SK-N-SH (cell line): ENCODE measurements around the gene OCA2. TPM values are rescaled to one million over a fixed set of nuclear protein-coding genes. Genes with fewer than 3 reads are reported as not detected.

Source experiments
- CTCF ChIA-PET: fragments of 300-600, 350-600 bp; formaldehyde crosslinking; extraction: SDS; loops from one replicate; lab custom pipeline; 2021; lab: Yijun Ruan, JAX
- POLR2A ChIA-PET: fragments of 350-600 bp; sonication (Branson Sonifier 250); formaldehyde crosslinking; extraction: SDS; loops from one replicate; lab custom pipeline; 2020; ENCODE audit warnings: antibody characterized with exemption, inconsistent platforms; lab: Yijun Ruan, JAX
- DNase-seq: peaks from one replicate; pipeline ENCODE4 v3.0.0; 2012
- H2AFZ ChIP-seq: fragments of 200-600 bp; sonication (generic); 2 replicates; pipeline ENCODE4 v1.8.1; 2016; ENCODE audit warnings: antibody characterized with exemption, mild to moderate bottlenecking, low read depth
- H3F3A ChIP-seq: fragments of 200-600 bp; sonication (generic); replicated peaks from 2 replicates; pipeline ENCODE3; 2016; ENCODE audit warnings: antibody characterized with exemption, mild to moderate bottlenecking; ENCODE audit not compliant: insufficient read depth
- H3K27ac ChIP-seq, 2 experiments: fragments of 200-500 bp in 1 of 2; fragments of 200-600 bp in 1 of 2; sonication (Bioruptor generic) in 1 of 2; sonication (generic), shearing (Covaris generic) in 1 of 2; 2 replicates each; pipeline versions ENCODE4 v1.5.1 to v1.6.1; 2014 to 2016; ENCODE audit warnings: low read depth in 2 of 2, inconsistent platforms in 1 of 2, low read length in 1 of 2, mild to moderate bottlenecking in 1 of 2, mixed read lengths in 1 of 2
- H3K27me3 ChIP-seq: fragments of 200-600 bp; sonication (generic), shearing (Covaris generic); 2 replicates; pipeline ENCODE4 v1.6.1; 2016; ENCODE audit warnings: mixed run types; ENCODE audit not compliant: insufficient read depth
- H3K36me3 ChIP-seq, 2 experiments: fragments of 200-500 bp in 1 of 2; fragments of 200-600 bp in 1 of 2; sonication (Bioruptor generic) in 1 of 2; sonication (generic) in 1 of 2; replicated peaks in 1 of 2; 2 replicates each; pipeline versions ENCODE3 to v1.5.1; 2014 to 2016; ENCODE audit warnings: low read length in 1 of 2, mild to moderate bottlenecking in 1 of 2; ENCODE audit not compliant: insufficient read depth in 2 of 2, control insufficient read depth in 1 of 2
- H3K4me1 ChIP-seq, 2 experiments: fragments of 200-500 bp in 1 of 2; fragments of 200-600 bp in 1 of 2; sonication (Bioruptor generic) in 1 of 2; sonication (generic), shearing (Covaris generic) in 1 of 2; 2 replicates each; pipeline versions ENCODE4 v1.5.1 to v1.6.1; 2014 to 2016; ENCODE audit warnings: low read depth in 1 of 2, low read length in 1 of 2, mixed run types in 1 of 2; ENCODE audit not compliant: insufficient read depth in 2 of 2, control insufficient read depth in 1 of 2
- H3K4me2 ChIP-seq: fragments of 200-600 bp; sonication (generic), shearing (Covaris generic); 2 replicates; pipeline ENCODE4 v1.6.1; 2017; ENCODE audit warnings: mixed run types
- H3K4me3 ChIP-seq, 2 experiments: fragments of 200-500 bp in 1 of 2; fragments of 200-600 bp in 1 of 2; sonication (Bioruptor generic) in 1 of 2; sonication (generic), shearing (Covaris generic) in 1 of 2; 2 replicates each; pipeline versions ENCODE4 v1.5.1 to v1.8.1; 2014 to 2016; ENCODE audit warnings: low read depth in 2 of 2, inconsistent platforms in 1 of 2, low read length in 1 of 2, mild to moderate bottlenecking in 1 of 2, mixed read lengths in 1 of 2, moderate library complexity in 1 of 2
- H3K79me2 ChIP-seq: fragments of 200-600 bp; sonication (generic); 2 replicates; pipeline ENCODE4 v1.8.1; 2017; ENCODE audit warnings: mild to moderate bottlenecking; ENCODE audit not compliant: insufficient read depth
- H3K9ac ChIP-seq: fragments of 200-600 bp; sonication (generic); 2 replicates; pipeline ENCODE4 v1.6.1; 2017; ENCODE audit warnings: mixed run types
- H3K9me2 ChIP-seq: fragments of 200-600 bp; sonication (generic); 2 replicates; pipeline ENCODE4 v1.6.1; 2017; ENCODE audit warnings: mixed run types
- H3K9me3 ChIP-seq: fragments of 200-600 bp; sonication (generic); 2 replicates; pipeline ENCODE4 v1.6.1; 2017; ENCODE audit warnings: mixed run types, mild to moderate bottlenecking, moderate library complexity
- H4K20me1 ChIP-seq: fragments of 200-600 bp; sonication (generic); 2 replicates; pipeline ENCODE4 v1.6.1; 2017; ENCODE audit warnings: mild to moderate bottlenecking, mixed run types; ENCODE audit not compliant: insufficient read depth
- CTCF ChIP-seq: fragments of 200-600 bp; sonication (generic); IDR thresholded peaks from 2 replicates; pipeline ENCODE4 v1.6.1; 2017; ENCODE audit warnings: antibody characterized with exemption, mild to moderate bottlenecking, moderate library complexity
- FOXJ3 ChIP-seq: sonication (generic); formaldehyde crosslinking; IDR thresholded peaks from 2 replicates; pipeline ENCODE4 v1.5.1; 2020; ENCODE audit warnings: mild to moderate bottlenecking, missing genetic modification reagents
- FOXM1 ChIP-seq: IDR thresholded peaks from 2 replicates; pipeline ENCODE4 v1.4.0; 2012; ENCODE audit warnings: low read depth, mild to moderate bottlenecking
- GABPA ChIP-seq: IDR thresholded peaks from 2 replicates; pipeline ENCODE4 v1.4.0; 2012; ENCODE audit warnings: low read depth, mild to moderate bottlenecking
- IRF3 ChIP-seq: fragments of 150-350 bp; IDR thresholded peaks from 2 replicates; pipeline ENCODE4 v1.6.1; 2016; ENCODE audit warnings: mild to moderate bottlenecking, low read depth, low read length
- MEF2A ChIP-seq: IDR thresholded peaks from 2 replicates; pipeline ENCODE4 v1.4.0; 2012; ENCODE audit warnings: low read depth, borderline replicate concordance
- POLR2AphosphoS5 ChIP-seq: IDR thresholded peaks from 2 replicates; pipeline ENCODE4 v1.6.1; 2012; ENCODE audit warnings: low read depth, low read length
- SIN3A ChIP-seq: IDR thresholded peaks from 2 replicates; pipeline ENCODE4 v1.6.1; 2012; ENCODE audit warnings: low read depth, mild to moderate bottlenecking, low read length, moderate library complexity, borderline replicate concordance
- SMC3 ChIP-seq: IDR thresholded peaks from 2 replicates; pipeline ENCODE4 v1.6.1; 2012; ENCODE audit warnings: low read depth, low read length, improper control_type of control experiment
- TCF12 ChIP-seq: IDR thresholded peaks from 2 replicates; pipeline ENCODE4 v1.4.0; 2012
- TEAD4 ChIP-seq: IDR thresholded peaks from 2 replicates; pipeline ENCODE4 v1.4.0; 2012; ENCODE audit warnings: mild to moderate bottlenecking, borderline replicate concordance; ENCODE audit not compliant: insufficient read depth
- USF1 ChIP-seq: IDR thresholded peaks from 2 replicates; pipeline ENCODE4 v1.4.0; 2012; ENCODE audit warnings: low read depth, borderline replicate concordance
- YY1 ChIP-seq: IDR thresholded peaks from 2 replicates; pipeline ENCODE4 v1.4.0; 2012; ENCODE audit warnings: low read depth, mild to moderate bottlenecking
- ZBTB33 ChIP-seq: IDR thresholded peaks from 2 replicates; pipeline ENCODE4 v1.4.0; 2012; ENCODE audit warnings: low read depth, borderline replicate concordance
- WGBS: methylation state at CpG from one replicate; pipeline ENCODE4 v1.1.6; 2017; ENCODE audit warnings: low lambda C conversion rate; 5-methylcytosine and 5-hydroxymethylcytosine counted together
- polyA plus RNA-seq, 3 experiments: library from polyadenylated mRNA; depleted of rRNA; stranded (reverse); fragments of >200 nt; gene quantifications; 2 replicates each; pipeline ENCODE4 v1.2.3, GENCODE V29; 2012
- TF ChIP-seq, protein P1 (sequence below): IDR thresholded peaks from 2 replicates; pipeline ENCODE4 v1.6.1; 2012; ENCODE audit warnings: mild to moderate bottlenecking, low read depth, low read length, moderate library complexity
- TF ChIP-seq, protein P2 (sequence below): IDR thresholded peaks from 2 replicates; pipeline ENCODE4 v1.4.0; 2012; ENCODE audit warnings: low read depth
- TF ChIP-seq, protein P3 (sequence below): fragments of 150-350 bp; IDR thresholded peaks from 2 replicates; pipeline ENCODE4 v1.6.1; 2017; ENCODE audit warnings: antibody characterized with exemption, low read length, low read depth, borderline replicate concordance

OCA2 gene
- polyA plus RNA-seq, 1 of the 3 experiments (the other 2 are of a cell fraction) = 0.16 TPM

DNA sequence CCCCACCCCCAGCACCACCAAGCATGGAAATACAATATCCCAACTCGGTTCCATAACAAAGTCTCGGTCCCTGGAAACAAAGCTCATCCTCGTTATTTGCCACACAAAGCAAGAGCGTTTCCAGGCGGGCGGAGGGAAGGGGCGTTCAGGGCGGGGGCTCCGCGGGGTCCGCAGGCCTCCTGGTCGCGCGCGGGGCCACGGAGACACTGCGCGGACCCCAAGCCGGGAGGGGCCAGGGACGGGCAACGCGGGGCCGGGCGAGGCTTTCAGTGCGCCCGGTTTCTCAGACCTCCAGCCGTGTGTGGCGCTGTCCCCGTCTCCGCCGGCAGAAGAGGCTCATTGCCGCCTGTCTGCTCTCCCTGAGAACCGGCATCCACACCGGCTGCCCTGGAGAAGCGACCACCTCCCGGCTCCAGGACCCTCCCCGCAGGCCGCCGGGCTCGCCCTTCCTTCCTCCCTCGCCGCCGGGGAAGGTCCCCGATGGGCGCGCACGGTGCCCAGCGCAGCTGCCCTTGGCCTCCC lies 329.0 kb downstream of the OCA2 start:
- no peaks in the 10 kb centered on the region for H3K27me3 ChIP-seq
- H2AFZ ChIP-seq = no peak overlapping the region
- H3K79me2 ChIP-seq = no peaks in the 10 kb centered on the region
- no peaks in the 10 kb centered on the region for H3F3A ChIP-seq
- no peaks in the 10 kb centered on the region for H3K36me3 ChIP-seq
- no peak for DNase-seq
- no peaks in the 10 kb centered on the region for H3K4me1 ChIP-seq
- WGBS = 85% methylated on average over 37 of the region's 48 CpGs
- H3K9ac ChIP-seq = no peak overlapping the region
- H3K4me2 ChIP-seq = no peak overlapping the region
- TF ChIP-seq TCF12 = no peak
- TF ChIP-seq GABPA = no peak
- TF ChIP-seq, protein P1, sequence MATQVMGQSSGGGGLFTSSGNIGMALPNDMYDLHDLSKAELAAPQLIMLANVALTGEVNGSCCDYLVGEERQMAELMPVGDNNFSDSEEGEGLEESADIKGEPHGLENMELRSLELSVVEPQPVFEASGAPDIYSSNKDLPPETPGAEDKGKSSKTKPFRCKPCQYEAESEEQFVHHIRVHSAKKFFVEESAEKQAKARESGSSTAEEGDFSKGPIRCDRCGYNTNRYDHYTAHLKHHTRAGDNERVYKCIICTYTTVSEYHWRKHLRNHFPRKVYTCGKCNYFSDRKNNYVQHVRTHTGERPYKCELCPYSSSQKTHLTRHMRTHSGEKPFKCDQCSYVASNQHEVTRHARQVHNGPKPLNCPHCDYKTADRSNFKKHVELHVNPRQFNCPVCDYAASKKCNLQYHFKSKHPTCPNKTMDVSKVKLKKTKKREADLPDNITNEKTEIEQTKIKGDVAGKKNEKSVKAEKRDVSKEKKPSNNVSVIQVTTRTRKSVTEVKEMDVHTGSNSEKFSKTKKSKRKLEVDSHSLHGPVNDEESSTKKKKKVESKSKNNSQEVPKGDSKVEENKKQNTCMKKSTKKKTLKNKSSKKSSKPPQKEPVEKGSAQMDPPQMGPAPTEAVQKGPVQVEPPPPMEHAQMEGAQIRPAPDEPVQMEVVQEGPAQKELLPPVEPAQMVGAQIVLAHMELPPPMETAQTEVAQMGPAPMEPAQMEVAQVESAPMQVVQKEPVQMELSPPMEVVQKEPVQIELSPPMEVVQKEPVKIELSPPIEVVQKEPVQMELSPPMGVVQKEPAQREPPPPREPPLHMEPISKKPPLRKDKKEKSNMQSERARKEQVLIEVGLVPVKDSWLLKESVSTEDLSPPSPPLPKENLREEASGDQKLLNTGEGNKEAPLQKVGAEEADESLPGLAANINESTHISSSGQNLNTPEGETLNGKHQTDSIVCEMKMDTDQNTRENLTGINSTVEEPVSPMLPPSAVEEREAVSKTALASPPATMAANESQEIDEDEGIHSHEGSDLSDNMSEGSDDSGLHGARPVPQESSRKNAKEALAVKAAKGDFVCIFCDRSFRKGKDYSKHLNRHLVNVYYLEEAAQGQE = no peak
- no peak for TF ChIP-seq CTCF
- ChIA-PET CTCF (no interaction called here), POLR2A (no interaction called here)
- H3K27ac ChIP-seq = no peak overlapping the region
- no peaks in the 10 kb centered on the region for H3K9me2 ChIP-seq
- H3K9me3 ChIP-seq = no peaks in the 10 kb centered on the region
- no peak overlapping the region for H3K4me3 ChIP-seq
- no peaks in the 10 kb centered on the region for H4K20me1 ChIP-seq

GRCh38 chr15:27769652-27770051 lies 329.5 kb downstream of the OCA2 start:
- H3K9me3 ChIP-seq = no peaks in the 10 kb centered on the region
- H3K9ac ChIP-seq = no peak overlapping the region
- H3K79me2 ChIP-seq = no peaks in the 10 kb centered on the region
- no peak overlapping the region for H3K4me3 ChIP-seq
- POLR2A ChIA-PET = no interaction called here
- no peak overlapping the region for H3K27ac ChIP-seq
- no peaks in the 10 kb centered on the region for H3K36me3 ChIP-seq
- no peak overlapping the region for H3K4me2 ChIP-seq
- no peaks in the 10 kb centered on the region for H3K4me1 ChIP-seq
- CTCF ChIA-PET = no interaction called here
- H3F3A ChIP-seq = no peaks in the 10 kb centered on the region
- no peak overlapping the region for H2AFZ ChIP-seq
- H3K27me3 ChIP-seq = no peaks in the 10 kb centered on the region
- no peak for DNase-seq
- no peaks in the 10 kb centered on the region for H3K9me2 ChIP-seq
- no peaks in the 10 kb centered on the region for H4K20me1 ChIP-seq
- 63% methylated on average over 10 of the region's 13 CpGs for WGBS
- no peak for TF ChIP-seq ZBTB33
- no peak for TF ChIP-seq FOXJ3 (CRISPR knock-in tag)
- TF ChIP-seq YY1 = no peak
- no peak for TF ChIP-seq SIN3A
- no peak for TF ChIP-seq IRF3
- TF ChIP-seq TEAD4 = no peak
- TF ChIP-seq, protein P2, sequence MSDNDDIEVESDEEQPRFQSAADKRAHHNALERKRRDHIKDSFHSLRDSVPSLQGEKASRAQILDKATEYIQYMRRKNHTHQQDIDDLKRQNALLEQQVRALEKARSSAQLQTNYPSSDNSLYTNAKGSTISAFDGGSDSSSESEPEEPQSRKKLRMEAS = no peak
- no peak for TF ChIP-seq FOXM1
- no peak for TF ChIP-seq SMC3
- TF ChIP-seq USF1 = no peak
- TF ChIP-seq, protein P3, sequence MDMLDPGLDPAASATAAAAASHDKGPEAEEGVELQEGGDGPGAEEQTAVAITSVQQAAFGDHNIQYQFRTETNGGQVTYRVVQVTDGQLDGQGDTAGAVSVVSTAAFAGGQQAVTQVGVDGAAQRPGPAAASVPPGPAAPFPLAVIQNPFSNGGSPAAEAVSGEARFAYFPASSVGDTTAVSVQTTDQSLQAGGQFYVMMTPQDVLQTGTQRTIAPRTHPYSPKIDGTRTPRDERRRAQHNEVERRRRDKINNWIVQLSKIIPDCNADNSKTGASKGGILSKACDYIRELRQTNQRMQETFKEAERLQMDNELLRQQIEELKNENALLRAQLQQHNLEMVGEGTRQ = no peak
- TF ChIP-seq MEF2A = no peak
- no peak for TF ChIP-seq POLR2AphosphoS5
